HEK293 (cell line): ENCODE results near the gene TRPV2.

Experiments used
- CTCF ChIP-seq: fragments of 450-650 bp; formaldehyde crosslinking; IDR thresholded peaks from 2 replicates; pipeline ENCODE4 v1.5.1; 2016; ENCODE audit warnings: missing biosample characterization, missing genetic modification characterization
- YY1 ChIP-seq: fragments of 450-650 bp; formaldehyde crosslinking; IDR thresholded peaks from 2 replicates; pipeline ENCODE4 v1.5.1; 2018; ENCODE audit warnings: missing biosample characterization, missing genetic modification characterization
- ZNF670 ChIP-seq: fragments of 450-650 bp; formaldehyde crosslinking; IDR thresholded peaks from 2 replicates; pipeline ENCODE4 v1.5.1; 2016; ENCODE audit warnings: missing biosample characterization, missing genetic modification characterization, low read depth
- ZSCAN30 ChIP-seq: fragments of 450-650 bp; IDR thresholded peaks from 2 replicates; pipeline ENCODE4 v1.5.1; 2018; ENCODE audit warnings: missing biosample characterization, mild to moderate bottlenecking, missing genetic modification characterization, moderate library complexity

DNA sequence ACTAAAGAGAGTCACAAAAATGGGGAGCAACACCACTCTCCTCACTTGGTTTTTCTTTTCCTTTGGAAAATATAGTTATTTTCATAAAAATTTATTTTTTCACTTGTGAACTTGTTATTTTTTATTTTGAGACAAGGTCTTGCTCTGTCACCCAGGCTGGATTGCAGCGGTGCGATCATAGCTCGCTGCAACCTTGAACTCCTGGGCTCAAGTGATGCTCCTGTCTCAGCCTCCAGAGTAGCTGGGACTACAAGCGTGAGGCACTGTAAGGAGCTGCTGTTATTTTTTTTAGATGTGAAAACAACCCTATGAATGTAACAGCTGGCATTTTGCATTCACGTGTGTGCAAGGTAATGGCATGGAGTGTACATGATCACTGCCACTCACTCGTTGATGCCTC is 51.7 kb downstream of the TRPV2 start:
- no peak for TF ChIP-seq ZNF670 (tag by site-specific recombination)
- TF ChIP-seq CTCF (tag by site-specific recombination) = no peak
- TF ChIP-seq ZSCAN30 (tag by site-specific recombination) = no peak
- TF ChIP-seq YY1 (tag by site-specific recombination) = no peak
